Common myeloid progenitor, CD34-positive (primary cell): ENCODE data around the gene ADCYAP1.

ENCODE experiments used
- CTCF ChIA-PET: fragments of 350-600 bp; sonication (Branson Sonifier 250); formaldehyde crosslinking; loops from one replicate; lab custom pipeline; 2021; ENCODE audit warnings: antibody characterized with exemption; lab: Charles Lee
- POLR2A ChIA-PET: fragments of 350-600 bp; sonication (Branson Sonifier 250); formaldehyde crosslinking; loops from one replicate; lab custom pipeline; 2021; ENCODE audit warnings: antibody characterized with exemption; lab: Charles Lee
- DNase-seq, 3 donors: peaks; one replicate each; pipeline versions ENCODE4 v3.0.0 to v3.0.0-alpha.2; 2013
- H3K27ac ChIP-seq, 2 experiments: 1 replicate in 1 of 2; 2 replicates in 1 of 2; pipeline ENCODE4 v1.7.0; 2013; ENCODE audit warnings: inconsistent platforms in 2 of 2, low read length in 2 of 2, mild to moderate bottlenecking in 2 of 2, low read depth in 1 of 2, moderate library complexity in 1 of 2; ENCODE audit not compliant: severe bottlenecking in 2 of 2, insufficient read depth in 1 of 2, poor library complexity in 1 of 2
- H3K27me3 ChIP-seq, 5 experiments: replicated peaks in 2 of 5; 1 replicate in 3 of 5; 2 replicates in 2 of 5; pipeline versions ENCODE4 v1.6.1 to v1.7.0; 2013; ENCODE audit warnings: low read length in 4 of 5, mild to moderate bottlenecking in 2 of 5, moderate library complexity in 2 of 5, inconsistent platforms in 1 of 5; ENCODE audit not compliant: insufficient read depth in 5 of 5, control insufficient read depth in 4 of 5
- H3K36me3 ChIP-seq, 4 experiments: 1 replicate in 2 of 4; 2 replicates in 2 of 4; pipeline versions ENCODE4 v1.6.1 to v1.7.0; 2013; ENCODE audit warnings: low read length in 3 of 4, control low read depth in 1 of 4, mild to moderate bottlenecking in 1 of 4; ENCODE audit not compliant: control insufficient read depth in 4 of 4, insufficient read depth in 4 of 4
- H3K4me1 ChIP-seq, 4 experiments: 1 replicate in 3 of 4; 2 replicates in 1 of 4; pipeline versions ENCODE4 v1.6.1 to v1.7.1; 2013; ENCODE audit warnings: low read length in 3 of 4, mild to moderate bottlenecking in 3 of 4, control low read depth in 1 of 4, inconsistent platforms in 1 of 4, moderate library complexity in 1 of 4; ENCODE audit not compliant: control insufficient read depth in 4 of 4, insufficient read depth in 4 of 4; ENCODE audit errors: control extremely low read depth in 1 of 4
- H3K4me3 ChIP-seq, 7 experiments: 1 replicate in 4 of 7; 2 replicates in 3 of 7; pipeline versions ENCODE4 v1.5.1 to v1.7.0; 2013; ENCODE audit warnings: mild to moderate bottlenecking in 7 of 7, low read length in 6 of 7, moderate library complexity in 6 of 7, inconsistent platforms in 2 of 7, low read depth in 2 of 7, control low read depth in 1 of 7; ENCODE audit not compliant: insufficient read depth in 4 of 7, control insufficient read depth in 1 of 7; ENCODE audit errors: extremely low read depth in 1 of 7
- H3K9me3 ChIP-seq, 5 experiments: 1 replicate in 4 of 5; 2 replicates in 1 of 5; pipeline versions ENCODE4 v1.6.1 to v1.7.1; 2013; ENCODE audit warnings: low read length in 4 of 5, mild to moderate bottlenecking in 2 of 5, inconsistent platforms in 1 of 5, low read depth in 1 of 5, moderate library complexity in 1 of 5; ENCODE audit not compliant: control insufficient read depth in 4 of 5, insufficient read depth in 2 of 5; ENCODE audit errors: control extremely low read depth in 1 of 5
- WGBS: methylation state at CpG from one replicate; pipeline ENCODE4 v1.1.5; 2013; ENCODE audit not compliant: insufficient coverage; 5-methylcytosine and 5-hydroxymethylcytosine counted together

ADCYAP1 gene

GRCh38 chr18:877238-877637 lies 27.4 kb upstream of the ADCYAP1 start:
- ChIA-PET POLR2A (no interaction called here), CTCF (interaction anchor here (0.6 to 1.4 kb wide), 3 partner anchors 15 to 368 kb away, joined by 3 read pairs; no protein-coding TSS in a partner anchor)
- Histone ChIP-seq H3K4me3 (no peak overlapping the region), H3K9me3 (peaks cover 0 to 12% (median 2%) of the 10 kb centered on the region in 5 experiments), H3K27me3 (no peaks in the 10 kb centered on the region), H3K36me3 (no peaks in the 10 kb centered on the region), H3K27ac (no peak overlapping the region), H3K4me1 (peaks cover 0 to 6% (median 0%) of the 10 kb centered on the region in 4 experiments)
- WGBS = 94% methylated on average over 5 of the region's 6 CpGs
- DNase-seq = no peak

- ChIA-PET CTCF (no interaction called here), POLR2A (no interaction called here)
- no peaks in the 10 kb centered on the region for H3K36me3 ChIP-seq
- 100% methylated on average over 1 of the region's 1 CpG for WGBS
- H3K4me1 ChIP-seq = no peaks in the 10 kb centered on the region
- H3K27me3 ChIP-seq = peaks cover 0 to 2% (median 0%) of the 10 kb centered on the region in 5 experiments
- H3K27ac ChIP-seq = no peak overlapping the region
- H3K9me3 ChIP-seq = peaks cover 0 to 2% (median 0%) of the 10 kb centered on the region in 5 experiments
- no peak for DNase-seq
- no peak overlapping the region for H3K4me3 ChIP-seq
Measured at GRCh38 chr18:886076-886475, 18.6 kb upstream of the ADCYAP1 start.

GRCh38 chr18:887716-888115 lies 17.0 kb upstream of the ADCYAP1 start:
- Histone ChIP-seq H3K36me3 (no peaks in the 10 kb centered on the region), H3K27me3 (peaks cover 0 to 4% (median 0%) of the 10 kb centered on the region in 5 experiments), H3K4me3 (no peak overlapping the region), H3K9me3 (peaks cover 0 to 2% (median 0%) of the 10 kb centered on the region in 5 experiments), H3K27ac (no peak overlapping the region), H3K4me1 (no peaks in the 10 kb centered on the region)
- POLR2A ChIA-PET = no interaction called here
- 11% methylated on average over 1 of the region's 2 CpGs for WGBS
- no peak for DNase-seq
- CTCF ChIA-PET = no interaction called here

GRCh38 chr18:892316-892715 lies 12.4 kb upstream of the ADCYAP1 start:
- H3K9me3 ChIP-seq = no peaks in the 10 kb centered on the region
- CTCF ChIA-PET = interaction anchor here (1.5 kb wide), 1 partner anchor 9 kb away, joined by 3 read pairs; no protein-coding TSS in a partner anchor
- POLR2A ChIA-PET = no interaction called here
- peaks cover 0 to 22% (median 6%) of the 10 kb centered on the region in 5 experiments for H3K27me3 ChIP-seq
- no peak overlapping the region for H3K27ac ChIP-seq
- H3K4me1 ChIP-seq = no peaks in the 10 kb centered on the region
- H3K4me3 ChIP-seq = no peak overlapping the region
- DNase-seq = no peak
- WGBS = 60% methylated on average over 3 of the region's 4 CpGs
- H3K36me3 ChIP-seq = no peaks in the 10 kb centered on the region

- H3K27me3 ChIP-seq = peaks cover 11 to 50% (median 12%) of the 10 kb centered on the region in 5 experiments
- WGBS = 57% methylated on average over 1 of the region's 1 CpG
- CTCF ChIA-PET = no interaction called here
Measured at GRCh38 chr18:896315-896714, 8.4 kb upstream of the ADCYAP1 start.

GRCh38 chr18:901761-902160 lies 2.9 kb upstream of the ADCYAP1 start:
- DNase-seq = no peak
- Histone ChIP-seq H3K27ac (no peak overlapping the region), H3K4me1 (peaks cover 0 to 17% (median 6%) of the 10 kb centered on the region in 4 experiments), H3K36me3 (no peaks in the 10 kb centered on the region), H3K27me3 (peaks cover 11 to 82% (median 47%) of the 10 kb centered on the region in 5 experiments), H3K4me3 (no peak overlapping the region), H3K9me3 (no peaks in the 10 kb centered on the region)
- ChIA-PET POLR2A (no interaction called here), CTCF (interaction anchor here (1.0 to 1.9 kb wide), 5 partner anchors 9 to 29 kb away, joined by 3 to 4 read pairs (median 4); no protein-coding TSS in a partner anchor)

More at GRCh38 chr18:896315-896714, 8.4 kb upstream of the ADCYAP1 start:
- Histone ChIP-seq H3K9me3 (no peaks in the 10 kb centered on the region), H3K27ac (no peak overlapping the region), H3K4me3 (no peak overlapping the region), H3K4me1 (no peaks in the 10 kb centered on the region), H3K36me3 (no peaks in the 10 kb centered on the region)
- POLR2A ChIA-PET = no interaction called here
- no peak for DNase-seq

GRCh38 chr18:902229-902628 lies 2.4 kb upstream of the ADCYAP1 start:
- ChIA-PET POLR2A (no interaction called here), CTCF (interaction anchor here (0.8 to 1.9 kb wide), 4 partner anchors 9 to 63 kb away, joined by 3 to 4 read pairs (median 4); no protein-coding TSS in a partner anchor)
- Histone ChIP-seq H3K27me3 (peaks cover 11 to 86% (median 50%) of the 10 kb centered on the region in 5 experiments), H3K9me3 (no peaks in the 10 kb centered on the region), H3K4me1 (peaks cover 0 to 22% (median 8%) of the 10 kb centered on the region in 4 experiments), H3K4me3 (no peak overlapping the region), H3K27ac (no peak overlapping the region), H3K36me3 (no peaks in the 10 kb centered on the region)
- WGBS = 20% methylated on average over 2 of the region's 9 CpGs
- no peak for DNase-seq
